GM12891 (cell line): ENCODE results near the gene DFFB.

Source experiments
- DNase-seq: peaks from one replicate; pipeline ENCODE4 v3.0.0; 2011; ENCODE audit warnings: low spot score; ENCODE audit not compliant: insufficient read length
- FAIRE-seq: peaks from 2 replicates; lab custom pipeline; 2011; peaks lifted over from hg19 to GRCh38; lab: Jason Lieb, UNC
- PAX5 ChIP-seq: IDR thresholded peaks from 2 replicates; pipeline ENCODE4 v1.6.1; 2011; ENCODE audit warnings: low read length, moderate library complexity, mild to moderate bottlenecking; ENCODE audit not compliant: insufficient read depth, severe bottlenecking
- POLR2A ChIP-seq: IDR thresholded peaks from 2 replicates; pipeline ENCODE4 v1.6.1; 2011; ENCODE audit warnings: low read depth, low read length, control low read depth
- POLR2AphosphoS5 ChIP-seq: IDR thresholded peaks from 2 replicates; pipeline ENCODE4 v1.6.1; 2011; ENCODE audit warnings: low read depth, low read length, control low read depth
- POU2F2 ChIP-seq: IDR thresholded peaks from 2 replicates; pipeline ENCODE4 v1.6.1; 2011; ENCODE audit warnings: low read depth, mild to moderate bottlenecking, control low read depth, low read length, moderate library complexity
- SPI1 ChIP-seq: IDR thresholded peaks from 2 replicates; pipeline ENCODE4 v1.6.1; 2011; ENCODE audit warnings: low read depth, low read length, control low read depth
- TAF1 ChIP-seq: IDR thresholded peaks from 2 replicates; pipeline ENCODE4 v1.6.1; 2011; ENCODE audit warnings: low read depth, low read length, control low read depth

Gene DFFB

GRCh38 chr1:3929126-3929525, 71.8 kb downstream of the DFFB start:
- no peak for TF ChIP-seq PAX5
- no peak for TF ChIP-seq POLR2AphosphoS5
- TF ChIP-seq POLR2A = no peak
- TF ChIP-seq POU2F2 = no peak
- no peak for TF ChIP-seq TAF1
- TF ChIP-seq SPI1 = no peak
- FAIRE-seq = no peak
- DNase-seq = no peak

GRCh38 chr1:3930301-3931006, 73.2 kb downstream of the DFFB start:
- TF ChIP-seq POLR2AphosphoS5 = no peak
- no peak for TF ChIP-seq TAF1
- no peak for TF ChIP-seq PAX5
- TF ChIP-seq POLR2A = no peak
- no peak for TF ChIP-seq SPI1
- no peak for TF ChIP-seq POU2F2
- DNase-seq = no peak
- no peak for FAIRE-seq

- TF ChIP-seq POU2F2 = no peak
- no peak for TF ChIP-seq TAF1
- TF ChIP-seq POLR2A = no peak
- no peak for TF ChIP-seq SPI1
- no peak for TF ChIP-seq PAX5
- no peak for TF ChIP-seq POLR2AphosphoS5
- FAIRE-seq = no peak
Measured at GRCh38 chr1:3931007-3931912, 74.0 kb downstream of the DFFB start.

GRCh38 chr1:3932156-3932919, 75.1 kb downstream of the DFFB start:
- TF ChIP-seq POLR2A = no peak
- TF ChIP-seq POU2F2 = no peak
- TF ChIP-seq SPI1 = no peak
- no peak for TF ChIP-seq POLR2AphosphoS5
- TF ChIP-seq TAF1 = no peak
- TF ChIP-seq PAX5 = no peak

More at GRCh38 chr1:3931007-3931912, 74.0 kb downstream of the DFFB start:
- no peak for DNase-seq

More at GRCh38 chr1:3932156-3932919, 75.1 kb downstream of the DFFB start:
- no peak for FAIRE-seq
- DNase-seq = no peak
